Measurements from ENCODE around the gene CDC42BPB.

DNA sequence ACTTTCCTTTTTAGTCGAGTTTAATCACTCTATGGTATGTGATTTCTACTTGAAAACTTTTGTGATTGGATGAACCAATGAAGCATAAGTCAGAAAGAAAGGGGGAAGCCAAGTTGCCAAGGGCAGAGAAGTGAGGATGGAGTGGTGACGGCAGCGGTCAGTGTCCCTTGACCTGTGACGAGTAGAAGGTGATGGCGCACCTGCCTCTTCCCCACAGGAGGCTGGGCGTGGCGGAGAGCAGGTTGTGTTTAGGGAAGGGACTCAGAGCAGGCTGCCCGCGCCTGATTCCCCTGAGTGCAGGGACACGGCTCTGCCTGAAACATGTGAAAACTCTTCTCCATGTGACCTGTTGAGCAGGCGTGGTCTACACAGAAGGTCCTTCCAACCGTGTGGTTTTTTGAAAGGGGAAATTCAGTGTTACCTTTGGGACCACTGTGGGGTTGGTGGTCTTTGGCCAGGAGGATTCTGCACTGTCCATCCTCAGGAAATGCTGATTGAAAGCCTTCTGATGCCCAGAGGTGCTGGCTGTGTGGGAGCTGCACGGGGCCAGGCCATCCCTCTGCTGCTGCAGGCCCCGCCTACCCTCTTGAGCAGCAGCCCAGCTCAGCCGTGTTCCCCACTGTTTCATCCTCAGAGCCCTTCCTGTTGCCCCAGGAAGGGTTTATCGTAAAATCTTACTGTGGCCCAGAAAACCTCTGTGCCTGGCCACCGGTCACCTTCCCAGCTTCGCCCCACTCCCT lies 158.4 kb downstream of the CDC42BPB start:
- TF ChIP-seq POLR2A (IDR thresholded peaks at IDR 0.05) (no peak), EP300 (IDR thresholded peaks at IDR 0.05) (no peak)
- TF ChIP-seq, protein P1, sequence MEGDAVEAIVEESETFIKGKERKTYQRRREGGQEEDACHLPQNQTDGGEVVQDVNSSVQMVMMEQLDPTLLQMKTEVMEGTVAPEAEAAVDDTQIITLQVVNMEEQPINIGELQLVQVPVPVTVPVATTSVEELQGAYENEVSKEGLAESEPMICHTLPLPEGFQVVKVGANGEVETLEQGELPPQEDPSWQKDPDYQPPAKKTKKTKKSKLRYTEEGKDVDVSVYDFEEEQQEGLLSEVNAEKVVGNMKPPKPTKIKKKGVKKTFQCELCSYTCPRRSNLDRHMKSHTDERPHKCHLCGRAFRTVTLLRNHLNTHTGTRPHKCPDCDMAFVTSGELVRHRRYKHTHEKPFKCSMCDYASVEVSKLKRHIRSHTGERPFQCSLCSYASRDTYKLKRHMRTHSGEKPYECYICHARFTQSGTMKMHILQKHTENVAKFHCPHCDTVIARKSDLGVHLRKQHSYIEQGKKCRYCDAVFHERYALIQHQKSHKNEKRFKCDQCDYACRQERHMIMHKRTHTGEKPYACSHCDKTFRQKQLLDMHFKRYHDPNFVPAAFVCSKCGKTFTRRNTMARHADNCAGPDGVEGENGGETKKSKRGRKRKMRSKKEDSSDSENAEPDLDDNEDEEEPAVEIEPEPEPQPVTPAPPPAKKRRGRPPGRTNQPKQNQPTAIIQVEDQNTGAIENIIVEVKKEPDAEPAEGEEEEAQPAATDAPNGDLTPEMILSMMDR (IDR thresholded peaks at IDR 0.05), result no peak

Measured in suprapubic skin (tissue), 3 donors.